OCI-LY3 (cell line): Measurements from ENCODE around the gene AQP10.
"Not testable (repeated sequence)": the region's sequence is repeated elsewhere in the genome, so short reads cannot be mapped to it uniquely, and the experiment has no call there.

Experiments used
- H2AFZ ChIP-seq: fragments of 200-600, 300-600 bp; shearing (Covaris generic); 2 replicates; pipeline ENCODE4 v1.6.0; 2014; ENCODE audit warnings: antibody characterized with exemption, low read depth, low read length
- H3K27ac ChIP-seq: fragments of 200-600, 300-600 bp; sonication (generic); 2 replicates; pipeline ENCODE4 v1.5.1; 2014; ENCODE audit warnings: mild to moderate bottlenecking, low read length, moderate library complexity, mixed read lengths
- H3K27me3 ChIP-seq: fragments of 200-600, 300-600 bp; sonication (generic); 2 replicates; pipeline ENCODE4 v1.6.1; 2014; ENCODE audit warnings: low read depth, low read length, mixed read lengths
- H3K36me3 ChIP-seq: fragments of 200-600, 300-600 bp; sonication (generic); replicated peaks from 2 replicates; pipeline ENCODE3; 2014; ENCODE audit warnings: low read depth, low read length, mixed read lengths
- H3K4me1 ChIP-seq: fragments of 300-600, 200-600 bp; sonication (generic); 2 replicates; pipeline ENCODE4 v1.6.1; 2014; ENCODE audit warnings: low read length, mixed read lengths
- H3K4me2 ChIP-seq: fragments of 200-600, 300-600 bp; sonication (generic); 2 replicates; pipeline ENCODE4 v1.6.1; 2014; ENCODE audit warnings: low read length, mixed read lengths
- H3K4me3 ChIP-seq: fragments of 300-600, 200-600 bp; sonication (generic); 2 replicates; pipeline ENCODE4 v1.5.1; 2014; ENCODE audit warnings: antibody characterized with exemption, mild to moderate bottlenecking, low read length, moderate library complexity
- H3K79me2 ChIP-seq: fragments of 300-600, 200-600 bp; shearing (Covaris generic); 2 replicates; pipeline ENCODE4 v1.6.1; 2014; ENCODE audit warnings: mild to moderate bottlenecking, low read length, mixed read lengths
- H3K9ac ChIP-seq: fragments of 300-600, 200-600 bp; shearing (Covaris generic); 2 replicates; pipeline ENCODE4 v1.6.0; 2014; ENCODE audit warnings: mild to moderate bottlenecking, low read length, moderate library complexity
- H3K9me3 ChIP-seq: fragments of 200-600, 300-600 bp; shearing (Covaris generic); 2 replicates; pipeline ENCODE4 v1.6.1; 2014; ENCODE audit warnings: low read length, mixed read lengths; ENCODE audit not compliant: insufficient read depth
- H4K20me1 ChIP-seq: fragments of 200-600, 300-600 bp; sonication (generic); 2 replicates; pipeline ENCODE4 v1.6.1; 2016; ENCODE audit warnings: low read length, mixed read lengths; ENCODE audit not compliant: insufficient read depth
- EZH2phosphoT487 ChIP-seq: fragments of 200-600 bp; shearing (Covaris generic); IDR thresholded peaks from 2 replicates; pipeline ENCODE4 v1.6.1; 2018; ENCODE audit warnings: antibody characterized with exemption, mixed run types, low read depth
- TF ChIP-seq, protein P1 (sequence below): fragments of 200-600, 300-600 bp; sonication (generic); IDR thresholded peaks from 2 replicates; pipeline ENCODE4 v1.5.1; 2014; ENCODE audit warnings: antibody characterized with exemption, low read length, low read depth

The AQP10 gene

DNA sequence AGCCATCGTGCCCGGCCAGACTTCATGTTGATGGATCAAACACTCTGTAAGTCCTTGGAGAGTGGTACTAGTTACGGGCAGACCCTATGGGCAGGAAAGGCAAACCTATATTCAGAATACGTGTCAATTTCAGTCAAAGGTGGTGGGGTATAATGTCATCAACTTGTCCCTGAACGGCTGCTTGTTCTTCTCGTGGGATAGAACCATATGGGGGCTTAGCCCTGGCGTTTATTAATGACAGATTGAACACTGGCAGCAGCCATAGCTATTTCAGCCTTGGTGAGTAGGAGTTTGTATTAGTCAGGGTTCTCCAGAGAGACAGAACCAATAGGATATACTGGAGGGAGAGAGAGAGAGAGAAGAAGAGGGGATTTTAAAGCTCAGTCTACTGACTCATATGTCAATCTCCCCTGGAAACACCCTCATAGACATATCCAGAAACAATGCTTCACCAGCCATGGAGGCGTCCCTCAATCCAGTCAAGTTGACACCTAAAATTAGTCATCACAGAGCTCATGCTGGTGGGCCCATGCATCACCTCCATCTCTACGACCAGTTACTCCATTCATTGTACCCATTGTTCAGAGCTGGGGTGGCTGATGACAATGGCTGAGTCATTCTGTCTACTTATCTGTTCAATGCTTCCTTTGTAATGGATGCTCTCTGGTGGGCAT lies 16.1 kb upstream of the AQP10 start:
- H3K4me1 ChIP-seq, result no peaks in the 10 kb centered on the region
- no peaks in the 10 kb centered on the region for H3K79me2 ChIP-seq
- H4K20me1 ChIP-seq, result no peaks in the 10 kb centered on the region
- no peak overlapping the region for H3K9ac ChIP-seq
- H3K36me3 ChIP-seq, result no peaks in the 10 kb centered on the region
- no peak overlapping the region for H2AFZ ChIP-seq
- no peak overlapping the region for H3K4me2 ChIP-seq
- H3K27me3 ChIP-seq, result no peaks in the 10 kb centered on the region
- TF ChIP-seq, protein P1, sequence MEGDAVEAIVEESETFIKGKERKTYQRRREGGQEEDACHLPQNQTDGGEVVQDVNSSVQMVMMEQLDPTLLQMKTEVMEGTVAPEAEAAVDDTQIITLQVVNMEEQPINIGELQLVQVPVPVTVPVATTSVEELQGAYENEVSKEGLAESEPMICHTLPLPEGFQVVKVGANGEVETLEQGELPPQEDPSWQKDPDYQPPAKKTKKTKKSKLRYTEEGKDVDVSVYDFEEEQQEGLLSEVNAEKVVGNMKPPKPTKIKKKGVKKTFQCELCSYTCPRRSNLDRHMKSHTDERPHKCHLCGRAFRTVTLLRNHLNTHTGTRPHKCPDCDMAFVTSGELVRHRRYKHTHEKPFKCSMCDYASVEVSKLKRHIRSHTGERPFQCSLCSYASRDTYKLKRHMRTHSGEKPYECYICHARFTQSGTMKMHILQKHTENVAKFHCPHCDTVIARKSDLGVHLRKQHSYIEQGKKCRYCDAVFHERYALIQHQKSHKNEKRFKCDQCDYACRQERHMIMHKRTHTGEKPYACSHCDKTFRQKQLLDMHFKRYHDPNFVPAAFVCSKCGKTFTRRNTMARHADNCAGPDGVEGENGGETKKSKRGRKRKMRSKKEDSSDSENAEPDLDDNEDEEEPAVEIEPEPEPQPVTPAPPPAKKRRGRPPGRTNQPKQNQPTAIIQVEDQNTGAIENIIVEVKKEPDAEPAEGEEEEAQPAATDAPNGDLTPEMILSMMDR, result no peak
- no peak for TF ChIP-seq EZH2phosphoT487
- H3K9me3 ChIP-seq, result no peaks in the 10 kb centered on the region
- no peak overlapping the region for H3K27ac ChIP-seq
- no peak overlapping the region for H3K4me3 ChIP-seq

DNA sequence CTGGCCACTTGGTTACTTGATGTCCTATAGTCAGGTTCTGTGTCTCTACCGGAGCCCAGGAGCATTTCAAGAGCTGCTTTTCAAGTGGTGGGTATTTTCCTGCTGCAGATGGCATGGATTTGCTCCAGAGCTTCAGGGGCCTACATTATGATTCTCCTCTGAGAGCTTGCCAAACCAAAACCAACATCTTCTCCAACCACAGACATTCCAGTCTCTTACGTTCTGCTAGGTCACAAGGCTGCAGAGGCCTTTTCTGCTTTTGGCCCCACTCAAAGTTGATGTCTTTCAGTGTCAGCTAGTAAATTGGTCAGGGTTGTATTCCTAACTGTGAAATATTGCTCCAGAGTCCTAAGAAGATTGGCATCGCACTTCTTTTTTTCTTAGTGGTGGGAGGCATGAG lies 14.7 kb upstream of the AQP10 start:
- no peak overlapping the region for H3K27ac ChIP-seq
- H3K4me2 ChIP-seq, result no peak overlapping the region
- H3K79me2 ChIP-seq, result no peaks in the 10 kb centered on the region
- no peaks in the 10 kb centered on the region for H3K9me3 ChIP-seq
- TF ChIP-seq, protein P1, result no peak
- TF ChIP-seq EZH2phosphoT487, result no peak
- H3K4me1 ChIP-seq, result no peaks in the 10 kb centered on the region
- H3K9ac ChIP-seq, result no peak overlapping the region
- H2AFZ ChIP-seq, result no peak overlapping the region
- H4K20me1 ChIP-seq, result no peaks in the 10 kb centered on the region
- no peaks in the 10 kb centered on the region for H3K36me3 ChIP-seq
- H3K4me3 ChIP-seq, result no peak overlapping the region
- no peaks in the 10 kb centered on the region for H3K27me3 ChIP-seq

DNA sequence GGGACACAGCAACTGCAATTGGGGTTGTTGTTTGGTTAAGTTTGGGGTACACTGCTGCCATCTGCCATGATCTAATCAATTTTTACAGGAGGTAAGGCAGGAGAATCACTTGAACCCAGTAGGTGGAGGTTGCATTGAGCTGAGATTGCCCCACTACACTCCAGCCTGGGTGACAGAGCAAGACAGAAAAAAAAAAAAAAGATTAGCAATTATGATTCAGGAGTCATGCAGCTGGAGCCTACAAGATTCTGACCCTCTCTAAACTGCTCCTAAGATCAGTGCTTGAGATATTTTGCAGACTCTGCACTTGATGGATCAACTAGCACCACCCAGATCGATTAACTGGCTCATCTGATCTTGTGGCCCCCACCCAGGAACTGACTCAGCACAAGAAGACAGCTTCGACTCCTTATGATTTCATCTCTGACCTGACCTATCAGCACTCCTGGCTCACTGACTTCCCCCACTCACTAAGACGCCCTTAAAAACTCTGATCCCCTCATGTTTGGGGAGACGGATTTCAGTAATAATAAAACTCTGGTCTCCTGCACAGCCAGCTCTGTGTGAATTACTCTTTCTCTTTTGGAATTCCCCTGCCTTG lies 13.1 kb upstream of the AQP10 start:
- H2AFZ ChIP-seq, H3K27me3 ChIP-seq, H3K4me3 ChIP-seq, H3K79me2 ChIP-seq, H3K27ac ChIP-seq, H3K4me2 ChIP-seq, H3K9ac ChIP-seq, H4K20me1 ChIP-seq, H3K9me3 ChIP-seq, H3K4me1 ChIP-seq, H3K36me3 ChIP-seq: not testable (repeated sequence)

DNA sequence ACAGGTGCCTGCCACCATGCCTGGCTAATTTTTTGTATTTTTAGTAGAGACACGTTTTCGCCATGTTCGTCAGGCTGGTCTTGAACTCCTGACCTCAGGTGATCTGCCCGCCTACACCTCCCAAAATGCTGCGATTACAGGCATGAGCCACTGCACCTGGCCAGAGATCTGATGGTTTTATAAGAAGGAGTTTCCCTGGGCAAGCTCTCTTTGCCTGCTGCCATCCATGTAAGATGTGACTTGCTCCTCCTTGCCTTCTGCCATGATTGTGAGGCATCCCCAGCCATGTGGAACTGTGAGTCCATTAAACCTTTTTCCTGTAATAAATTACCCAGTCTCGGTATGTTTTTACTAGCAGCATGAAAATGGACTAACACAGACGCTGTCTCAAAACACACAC lies 11.8 kb upstream of the AQP10 start:
- not testable (repeated sequence) for H2AFZ ChIP-seq, H3K27ac ChIP-seq, H3K4me3 ChIP-seq, H3K36me3 ChIP-seq, H3K79me2 ChIP-seq, H3K27me3 ChIP-seq, H4K20me1 ChIP-seq, H3K4me1 ChIP-seq, H3K9ac ChIP-seq, H3K9me3 ChIP-seq, H3K4me2 ChIP-seq

DNA sequence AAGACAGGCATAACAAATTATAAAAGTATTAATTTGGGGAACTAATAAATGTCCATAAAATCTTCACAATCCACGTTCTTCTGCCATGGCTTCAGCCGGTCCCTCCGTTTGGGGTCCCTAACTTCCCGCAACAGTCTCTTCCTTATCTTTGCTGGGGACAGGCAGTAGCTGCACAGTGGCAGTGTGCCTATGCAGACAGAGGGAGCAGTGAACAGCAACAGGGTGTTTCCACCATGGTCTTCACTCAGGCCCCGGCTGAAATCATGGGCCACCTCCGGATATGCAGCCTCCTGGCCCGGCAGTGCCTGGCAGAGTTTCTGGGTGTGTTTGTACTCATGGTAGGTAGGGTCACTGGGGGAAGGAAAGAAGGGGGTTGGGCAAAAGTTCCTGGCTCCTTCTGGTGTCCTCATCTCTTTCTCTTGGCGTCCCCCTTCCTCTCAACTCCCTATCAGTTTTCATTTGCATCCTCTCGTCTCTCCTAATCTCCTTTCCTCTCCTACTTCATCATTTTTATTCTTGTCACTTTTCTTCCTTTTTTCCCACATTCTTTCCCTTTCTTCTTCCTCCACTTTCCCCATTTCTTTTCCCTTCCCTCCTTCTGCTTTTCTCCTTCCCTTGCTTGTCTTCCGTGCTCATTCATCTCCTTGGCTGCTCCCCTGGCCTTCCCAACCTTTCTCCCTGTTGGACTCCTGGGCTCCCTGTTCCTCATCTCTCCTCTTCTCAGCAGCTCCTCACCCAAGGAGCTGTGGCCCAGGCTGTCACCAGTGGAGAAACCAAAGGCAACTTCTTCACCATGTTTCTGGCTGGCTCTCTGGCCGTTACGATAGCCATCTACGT lies 8.4 kb upstream of the AQP10 start:
- H4K20me1 ChIP-seq, H3K4me2 ChIP-seq, H3K4me1 ChIP-seq, H3K36me3 ChIP-seq, H3K9ac ChIP-seq, H3K4me3 ChIP-seq, H3K79me2 ChIP-seq, H3K27me3 ChIP-seq, H3K27ac ChIP-seq, H2AFZ ChIP-seq: not testable (repeated sequence)
- H3K9me3 ChIP-seq, result peaks cover 16% of the 10 kb centered on the region
